Measurements from ENCODE around the gene ARHGAP6.
"Not testable (repeated sequence)": the region's sequence is repeated elsewhere in the genome, so short reads cannot be mapped to it uniquely, and the experiment has no call there.

Gene ARHGAP6

GRCh38 chrX:11641349-11642065 lies 24.2 kb downstream of the ARHGAP6 start:
- DNase-seq = no peak

DNA sequence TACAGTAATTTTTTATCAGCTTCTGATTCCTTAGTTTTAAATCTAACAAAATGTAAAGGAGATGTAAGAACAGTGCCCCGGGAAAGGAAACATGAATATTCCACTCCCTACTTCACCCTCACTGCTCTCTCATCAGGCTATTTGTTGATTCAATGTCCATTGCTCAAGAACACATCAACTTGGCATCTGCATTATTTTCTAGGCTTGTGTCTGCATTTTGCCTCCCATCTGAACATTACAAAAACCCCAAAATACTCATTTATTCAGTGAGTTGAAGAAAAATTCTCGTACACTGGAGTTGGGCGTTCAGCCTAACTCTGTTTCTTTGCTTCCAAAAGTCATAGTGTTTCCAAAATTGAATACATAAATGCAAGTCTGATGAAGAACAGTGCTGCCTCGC lies 25.6 kb downstream of the ARHGAP6 start:
- DNase-seq = no peak

GRCh38 chrX:11632732-11633131 lies 33.0 kb downstream of the ARHGAP6 start:
- no peak for DNase-seq

GRCh38 chrX:11629593-11630211 lies 36.0 kb downstream of the ARHGAP6 start:
- no peak for DNase-seq

DNA sequence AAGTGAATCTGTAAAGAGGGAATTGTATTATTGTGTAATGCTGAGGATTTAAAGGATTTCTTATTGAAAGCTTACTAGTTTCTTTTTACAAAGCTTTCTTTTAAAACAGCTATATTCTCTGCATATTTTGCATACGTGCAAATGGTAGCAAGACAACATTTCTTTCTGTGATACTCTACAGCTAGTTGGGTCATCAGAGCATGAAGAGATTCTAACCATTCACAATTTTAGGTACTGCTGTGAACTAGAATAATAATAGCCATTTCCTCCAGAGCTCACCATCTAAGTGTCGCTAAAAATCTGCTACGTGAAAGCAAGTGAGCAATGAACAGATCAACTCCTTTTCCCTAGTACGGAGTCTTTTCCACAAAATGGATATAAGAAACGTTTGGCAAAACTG lies 37.3 kb downstream of the ARHGAP6 start:
- no peak for DNase-seq

DNA sequence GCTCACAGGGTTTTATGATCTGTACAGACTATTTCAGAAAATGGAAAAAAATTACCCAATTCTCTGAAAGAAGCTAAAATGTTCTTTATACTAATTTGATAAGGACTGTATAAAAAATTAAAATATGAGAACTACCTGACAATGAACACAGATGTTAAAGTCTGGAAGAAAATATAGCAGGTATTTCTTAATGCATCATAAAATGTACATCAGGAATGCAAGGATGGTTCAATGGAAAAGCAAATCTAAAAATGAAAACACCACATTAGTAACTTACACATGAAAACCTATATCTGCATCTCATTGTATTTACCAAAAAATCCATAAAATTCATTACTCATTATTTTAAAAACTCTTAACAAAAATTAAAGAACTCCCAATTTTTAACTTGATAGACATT lies 39.4 kb downstream of the ARHGAP6 start:
- DNase-seq = no peak

DNA sequence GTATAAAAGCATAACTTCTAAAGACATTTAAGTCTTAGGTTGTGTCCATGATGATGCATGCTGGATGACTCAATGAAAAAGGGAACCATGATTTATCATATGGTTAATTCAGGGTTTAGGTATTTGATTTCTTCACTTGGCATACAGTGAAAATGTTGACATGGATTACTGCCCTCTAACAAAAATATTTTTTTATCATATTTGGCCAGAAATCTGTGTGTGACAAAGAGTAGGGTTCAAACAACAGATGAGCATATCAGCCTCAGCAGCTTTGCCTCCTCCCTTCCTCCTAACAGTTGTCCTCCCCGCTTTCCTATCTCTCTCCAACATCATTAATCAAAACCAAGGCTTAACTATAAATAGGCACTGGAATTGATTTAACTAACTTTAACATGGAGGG lies 46.3 kb downstream of the ARHGAP6 start:
- no peak for DNase-seq

DNA sequence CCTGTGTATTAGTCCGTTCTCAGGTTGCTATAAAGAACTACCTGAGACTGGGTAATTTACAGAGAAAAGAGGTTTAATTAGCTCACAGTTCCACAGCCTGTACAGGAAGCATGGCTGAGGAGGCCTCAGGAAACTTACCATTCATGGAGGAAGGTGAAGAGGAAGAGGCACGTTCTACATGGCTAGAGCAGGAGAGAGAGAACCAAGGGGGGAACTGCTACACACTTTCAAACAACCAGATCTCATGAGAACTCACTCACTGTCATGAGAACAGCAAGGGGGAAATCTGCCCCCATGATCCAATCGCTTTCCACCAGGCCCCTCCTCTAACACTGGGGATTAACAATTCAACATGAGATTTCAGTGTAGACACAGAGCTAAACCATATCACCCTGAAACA lies 51.5 kb downstream of the ARHGAP6 start:
- not testable (repeated sequence) for DNase-seq

DNA sequence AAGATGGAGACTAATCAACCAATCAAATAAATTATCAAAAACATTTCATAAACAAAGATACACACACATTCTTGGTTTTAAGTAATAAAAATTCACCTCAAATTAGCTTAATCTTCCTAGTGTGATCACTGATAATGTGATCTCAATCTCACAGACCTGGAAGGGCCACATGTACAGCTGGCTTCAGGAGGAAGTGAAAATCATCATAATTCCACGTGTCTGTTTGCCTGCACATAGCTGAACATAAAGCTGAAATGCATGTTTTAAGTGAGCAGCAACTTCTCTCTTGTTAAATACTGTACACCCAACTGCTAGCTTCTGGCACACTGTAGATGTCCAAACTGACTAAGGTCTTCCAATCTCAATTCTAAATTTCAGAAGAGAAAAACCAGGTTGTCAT lies 53.8 kb downstream of the ARHGAP6 start:
- DNase-seq = no peak

- no peak for DNase-seq
These were observed 54.6 kb downstream of the ARHGAP6 start for GRCh38 chrX:11611161-11611560.

GRCh38 chrX:11609109-11609508 lies 56.6 kb downstream of the ARHGAP6 start:
- DNase-seq = no peak

- no peak for DNase-seq
These were observed 59.3 kb downstream of the ARHGAP6 start for GRCh38 chrX:11606408-11606807.

DNA sequence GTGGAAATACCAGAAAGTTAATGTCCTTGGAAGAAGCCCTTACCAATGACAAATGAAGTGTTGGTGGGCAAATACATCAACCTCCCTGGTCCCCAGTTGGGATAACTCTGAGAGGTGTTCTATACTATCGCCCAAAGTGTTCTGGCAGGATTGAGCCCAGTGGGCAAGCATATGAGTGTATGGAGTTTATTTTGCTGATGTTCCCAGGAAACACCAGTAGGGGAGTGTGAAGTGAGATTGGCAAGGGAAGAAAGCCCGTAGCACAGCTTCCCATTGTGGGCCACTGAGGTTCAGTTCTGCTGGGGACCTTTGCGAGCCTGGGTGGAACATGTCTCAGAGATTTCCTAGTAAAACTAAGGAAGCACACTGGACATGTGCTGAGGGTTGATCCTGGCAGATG lies 65.1 kb downstream of the ARHGAP6 start:
- no peak for DNase-seq

DNA sequence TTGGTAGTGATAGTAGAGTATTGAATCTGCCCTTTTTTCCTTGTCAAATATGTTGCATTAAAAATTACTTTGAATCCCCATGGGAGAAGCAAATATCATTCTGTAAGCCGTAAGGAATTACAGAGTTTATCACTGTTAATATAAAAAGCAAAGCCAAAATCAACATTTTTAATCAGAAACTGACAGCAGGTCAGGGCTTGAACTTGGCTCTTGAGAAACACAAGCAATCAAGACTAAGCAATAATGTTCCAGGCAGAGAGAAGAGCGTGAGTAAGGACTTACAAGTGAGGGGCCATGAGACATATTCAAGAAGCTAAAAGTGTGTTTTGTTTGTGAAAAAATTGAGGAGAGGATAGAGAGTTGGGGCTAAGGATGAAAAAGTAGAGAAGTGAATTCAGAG lies 68.2 kb downstream of the ARHGAP6 start:
- DNase-seq = no peak

GRCh38 chrX:11591723-11592346 lies 73.9 kb downstream of the ARHGAP6 start:
- DNase-seq = no peak

DNA sequence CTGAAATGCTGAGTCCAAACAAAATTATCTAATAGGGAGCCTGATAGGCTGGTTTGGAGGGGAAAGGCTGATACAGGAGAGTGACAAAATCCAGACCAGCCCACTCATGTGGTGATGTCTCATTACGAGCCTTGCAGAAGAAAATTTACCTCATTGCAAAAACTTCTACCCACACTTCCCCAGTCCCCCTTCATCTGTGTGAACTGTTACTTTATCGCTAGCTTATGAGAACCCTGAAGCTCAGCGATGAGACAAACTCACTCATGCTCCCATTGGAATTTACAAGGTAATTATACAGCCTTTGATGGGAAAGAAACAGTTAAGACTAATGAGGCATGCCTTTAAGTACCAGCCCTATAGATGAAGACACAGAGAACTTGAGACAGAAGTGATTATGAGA lies 76.1 kb downstream of the ARHGAP6 start:
- no peak for DNase-seq

GRCh38 chrX:11588097-11588496 lies 77.6 kb downstream of the ARHGAP6 start:
- DNase-seq = no peak

GRCh38 chrX:11585174-11585573 lies 80.5 kb downstream of the ARHGAP6 start:
- no peak for DNase-seq

DNA sequence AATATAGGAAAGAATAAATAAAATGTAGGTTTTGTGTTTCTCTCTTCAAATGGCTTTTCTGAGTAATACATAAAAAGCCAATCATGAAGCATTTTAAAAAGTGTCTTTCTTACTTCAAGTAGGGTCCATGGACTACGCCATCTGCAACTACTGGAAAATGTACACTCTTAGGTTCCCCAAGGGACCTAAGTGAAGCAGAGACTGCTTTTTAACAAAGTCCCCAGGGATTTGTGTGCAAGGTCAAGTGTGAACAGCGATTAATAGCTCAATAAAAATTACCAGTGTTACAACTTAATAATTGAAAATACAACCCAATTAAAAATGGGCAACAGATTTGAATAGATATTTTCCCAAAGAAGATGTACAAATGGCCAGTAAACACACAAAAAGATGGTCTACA lies 84.9 kb downstream of the ARHGAP6 start:
- no peak for DNase-seq

GRCh38 chrX:11579636-11580600 lies 85.8 kb downstream of the ARHGAP6 start:
- DNase-seq = no peak

DNA sequence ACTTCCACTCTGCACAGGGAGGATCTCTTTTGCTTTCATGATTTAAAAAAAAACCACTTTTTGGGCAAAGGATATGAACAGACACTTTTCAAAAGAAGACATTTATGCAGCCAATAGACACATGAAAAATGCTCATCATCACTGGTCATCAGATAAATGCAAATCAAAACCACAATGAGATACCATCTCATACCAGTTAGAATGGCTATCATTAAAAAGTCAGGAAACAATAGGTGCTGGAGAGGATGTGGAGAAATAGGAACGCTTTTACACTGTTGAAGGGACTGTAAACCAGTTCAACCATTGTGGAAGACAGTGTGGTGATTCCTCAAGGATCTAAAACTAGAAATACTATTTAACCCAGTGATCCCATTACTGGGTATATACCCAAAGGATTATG lies 87.4 kb downstream of the ARHGAP6 start:
- DNase-seq = not testable (repeated sequence)

- no peak for DNase-seq
These were observed 88.1 kb downstream of the ARHGAP6 start for GRCh38 chrX:11577603-11578002.

DNA sequence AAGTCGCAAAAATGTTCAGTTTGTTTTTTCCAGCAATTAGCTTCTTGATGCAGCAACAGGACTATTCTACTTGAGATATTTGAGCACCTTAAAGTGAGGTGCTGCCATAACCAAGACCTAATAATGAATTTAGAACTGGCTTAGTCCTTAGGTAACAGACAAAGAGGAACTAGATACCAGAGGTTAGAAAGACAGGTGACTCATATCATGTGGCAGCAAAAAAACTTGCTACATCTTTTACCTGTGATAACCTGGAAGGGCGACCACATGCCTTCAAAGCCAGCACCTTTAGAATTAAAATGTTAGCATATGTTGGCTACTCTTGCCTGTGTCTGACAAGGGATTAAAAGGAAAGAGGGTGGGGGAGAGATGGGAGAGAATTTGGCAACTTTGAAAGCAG lies 90.4 kb downstream of the ARHGAP6 start:
- DNase-seq = no peak

Data from SHP77 (cell line).